HepG2 (cell line): ENCODE results near the gene RPL41. TPM values are rescaled to one million over a fixed set of nuclear protein-coding genes. Genes with fewer than 3 reads are reported as not detected.

Experiments used
- AGO2 ChIP-seq: fragments of 200-400 bp; formaldehyde crosslinking; optimal IDR thresholded peaks from 2 replicates; pipeline ENCODE3; 2017; ENCODE audit warnings: mild to moderate bottlenecking, low read depth, low read length, moderate library complexity
- BORCS8-MEF2B ChIP-seq: sonication (generic); formaldehyde crosslinking; IDR thresholded peaks from 2 replicates; pipeline ENCODE4 v1.8.0; 2022; ENCODE audit warnings: mild to moderate bottlenecking, missing genetic modification reagents
- CEBPG ChIP-seq: IDR thresholded peaks from 2 replicates; pipeline ENCODE4 v1.6.1; 2016
- DMAP1 ChIP-seq: IDR thresholded peaks from 2 replicates; pipeline ENCODE4 v1.6.1; 2016
- HOXD1 ChIP-seq: sonication (generic); formaldehyde crosslinking; IDR thresholded peaks from 2 replicates; pipeline ENCODE4 v1.5.0; 2020; ENCODE audit warnings: missing genetic modification reagents
- KDM5B ChIP-seq: sonication (generic); formaldehyde crosslinking; IDR thresholded peaks from 2 replicates; pipeline ENCODE4 v1.4.0; 2020; ENCODE audit warnings: missing genetic modification reagents, mild to moderate bottlenecking, borderline replicate concordance
- KLF11 ChIP-seq: IDR thresholded peaks from 2 replicates; pipeline ENCODE4 v1.6.1; 2016; ENCODE audit warnings: missing compliant biosample characterization
- MLLT10 ChIP-seq: sonication (generic); formaldehyde crosslinking; IDR thresholded peaks from 2 replicates; pipeline ENCODE4 v1.4.0; 2020; ENCODE audit warnings: missing genetic modification reagents
- MLX ChIP-seq: IDR thresholded peaks from 2 replicates; pipeline ENCODE4 v1.6.1; 2016
- MXD1 ChIP-seq: sonication (generic); formaldehyde crosslinking; IDR thresholded peaks from 2 replicates; pipeline ENCODE4 v1.4.0; 2020; ENCODE audit warnings: mild to moderate bottlenecking, missing genetic modification reagents
- NFIC ChIP-seq: IDR thresholded peaks from 2 replicates; pipeline ENCODE4 v1.6.1; 2012; ENCODE audit warnings: mild to moderate bottlenecking, low read length, inconsistent platforms
- PHB2 ChIP-seq: fragments of 450-650 bp; IDR thresholded peaks from 2 replicates; pipeline ENCODE4 v1.6.1; 2018; ENCODE audit not compliant: partially characterized antibody
- PRPF4 ChIP-seq: fragments of 200-400 bp; formaldehyde crosslinking; IDR thresholded peaks from 2 replicates; pipeline ENCODE4 v1.6.1; 2016; ENCODE audit warnings: low read length, low read depth; ENCODE audit not compliant: poor library complexity, severe bottlenecking
- RCOR2 ChIP-seq: IDR thresholded peaks from 2 replicates; pipeline ENCODE4 v1.6.1; 2016; ENCODE audit warnings: missing biosample characterization, missing genetic modification reagents
- SPEN ChIP-seq: sonication (generic); formaldehyde crosslinking; IDR thresholded peaks from 2 replicates; pipeline ENCODE4 v1.5.1; 2020; ENCODE audit warnings: low read depth, mild to moderate bottlenecking, missing genetic modification reagents
- TAF15 ChIP-seq: fragments of 200-400 bp; formaldehyde crosslinking; IDR thresholded peaks from one replicate; pipeline ENCODE4 v1.6.1; 2018; ENCODE audit warnings: mild to moderate bottlenecking, low read depth, low read length; ENCODE audit not compliant: poor library complexity, severe bottlenecking
- ZBTB3 ChIP-seq: sonication (generic); formaldehyde crosslinking; IDR thresholded peaks from 2 replicates; pipeline ENCODE4 v1.4.0; 2020; ENCODE audit warnings: low read depth, mild to moderate bottlenecking, moderate library complexity, missing genetic modification reagents, borderline replicate concordance
- ZFX ChIP-seq: sonication (generic); formaldehyde crosslinking; IDR thresholded peaks from 2 replicates; pipeline ENCODE4 v1.4.0; 2020; ENCODE audit warnings: mild to moderate bottlenecking, low read depth, missing genetic modification reagents, moderate library complexity
- ZNF24 ChIP-seq: fragments of 450-650 bp; IDR thresholded peaks from 2 replicates; pipeline ENCODE4 v1.6.1; 2017; ENCODE audit warnings: antibody characterized with exemption, mild to moderate bottlenecking
- ZNF580 ChIP-seq: IDR thresholded peaks from 2 replicates; pipeline ENCODE4 v1.6.1; 2016; ENCODE audit warnings: low read depth, borderline replicate concordance
- ZNF687 ChIP-seq: sonication (generic); formaldehyde crosslinking; IDR thresholded peaks from 2 replicates; pipeline ENCODE4 v1.5.1; 2020; ENCODE audit warnings: mild to moderate bottlenecking, missing genetic modification reagents, moderate library complexity
- ZSCAN22 ChIP-seq: sonication (generic); formaldehyde crosslinking; IDR thresholded peaks from 2 replicates; pipeline ENCODE4 v1.4.0; 2020; ENCODE audit warnings: mild to moderate bottlenecking, missing genetic modification reagents
- polyA plus RNA-seq, 8 experiments: library from polyadenylated mRNA; depleted of rRNA in 3 of 8; stranded (reverse) in 7 of 8; unstranded in 1 of 8; fragments of >200 nt; fragmentation: Illumina TruSeq in 4 of 8; extraction: Trizol in 4 of 8; gene quantifications; 2 replicates each; pipeline versions ENCODE4 v1.2.1 to v1.2.3, GENCODE V29; 2011 to 2016; ENCODE audit warnings: low read depth in 4 of 8, missing spikeins in 1 of 8, mixed read lengths in 1 of 8; ENCODE audit not compliant: insufficient read depth in 1 of 8
- total RNA-seq, 5 experiments: library from RNA; depleted of rRNA; stranded (reverse); fragments of >200 nt; fragmentation: Illumina TruSeq; extraction: Trizol; gene quantifications; 2 replicates each; pipeline ENCODE4 v1.2.3, GENCODE V29; 2016; ENCODE audit warnings: low read depth in 1 of 5
- TF ChIP-seq, protein P1 (sequence below): sonication (generic); formaldehyde crosslinking; IDR thresholded peaks from 2 replicates; pipeline ENCODE4 v1.4.0; 2020; ENCODE audit warnings: missing genetic modification reagents, mild to moderate bottlenecking, borderline replicate concordance

Gene RPL41
- total and polyA plus RNA-seq, 2 of the 13 experiments (the other 11 are each of a cell fraction or from before 2014, with no cell fraction given), result 4,012 to 7,670 TPM

- TF ChIP-seq ZSCAN22 (CRISPR knock-in tag) (no peak), KDM5B (CRISPR knock-in tag) (peak; percentile 56; the same call in 1 of the 2 replicates), RCOR2 (CRISPR knock-in tag) (no peak), HOXD1 (CRISPR knock-in tag) (0 out of 2 replicates have a peak, but pooled peaks have one; percentile 46), ZNF687 (peak; percentile 83), PHB2 (no peak), BORCS8-MEF2B (CRISPR knock-in tag) (peak; percentile 70), ZNF24 (no peak), SPEN (0 out of 2 replicates have a peak, but pooled peaks have one; percentile 44), ZBTB3 (CRISPR knock-in tag) (no peak), ZNF580 (CRISPR knock-in tag) (no peak; the same call in 1 of the 2 replicates), ZFX (CRISPR knock-in tag) (no peak; the same call in 1 of the 2 replicates), AGO2 (peak; percentile 98), DMAP1 (peak; percentile 41), MXD1 (CRISPR knock-in tag) (peak; percentile 80), TAF15 (no peak), MLLT10 (CRISPR knock-in tag) (no peak), PRPF4 (no peak), MLX (CRISPR knock-in tag) (no peak), NFIC (no peak; the same call in 1 of the 2 replicates), KLF11 (CRISPR knock-in tag) (no peak), CEBPG (peak; percentile 50)
- TF ChIP-seq, protein P1, sequence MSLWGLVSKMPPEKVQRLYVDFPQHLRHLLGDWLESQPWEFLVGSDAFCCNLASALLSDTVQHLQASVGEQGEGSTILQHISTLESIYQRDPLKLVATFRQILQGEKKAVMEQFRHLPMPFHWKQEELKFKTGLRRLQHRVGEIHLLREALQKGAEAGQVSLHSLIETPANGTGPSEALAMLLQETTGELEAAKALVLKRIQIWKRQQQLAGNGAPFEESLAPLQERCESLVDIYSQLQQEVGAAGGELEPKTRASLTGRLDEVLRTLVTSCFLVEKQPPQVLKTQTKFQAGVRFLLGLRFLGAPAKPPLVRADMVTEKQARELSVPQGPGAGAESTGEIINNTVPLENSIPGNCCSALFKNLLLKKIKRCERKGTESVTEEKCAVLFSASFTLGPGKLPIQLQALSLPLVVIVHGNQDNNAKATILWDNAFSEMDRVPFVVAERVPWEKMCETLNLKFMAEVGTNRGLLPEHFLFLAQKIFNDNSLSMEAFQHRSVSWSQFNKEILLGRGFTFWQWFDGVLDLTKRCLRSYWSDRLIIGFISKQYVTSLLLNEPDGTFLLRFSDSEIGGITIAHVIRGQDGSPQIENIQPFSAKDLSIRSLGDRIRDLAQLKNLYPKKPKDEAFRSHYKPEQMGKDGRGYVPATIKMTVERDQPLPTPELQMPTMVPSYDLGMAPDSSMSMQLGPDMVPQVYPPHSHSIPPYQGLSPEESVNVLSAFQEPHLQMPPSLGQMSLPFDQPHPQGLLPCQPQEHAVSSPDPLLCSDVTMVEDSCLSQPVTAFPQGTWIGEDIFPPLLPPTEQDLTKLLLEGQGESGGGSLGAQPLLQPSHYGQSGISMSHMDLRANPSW, result no peak
Measured at GRCh38 chr12:56079723-56080555, 36.5 kb upstream of the RPL41 start, which contains the start of gene ERBB3 (continued).
